Nephron progenitor cell (in vitro differentiated cells): ENCODE measurements around the gene HHLA2.
"Not testable (repeated sequence)": the region's sequence is repeated elsewhere in the genome, so short reads cannot be mapped to it uniquely, and the experiment has no call there.

Experiments used
- DNase-seq: peaks from one replicate; pipeline ENCODE4 v3.0.0; 2021
- H3K27ac Mint-ChIP-seq: 2 replicates; pipeline ENCODE4 v1.8.0; 2021; ENCODE audit warnings: mild to moderate bottlenecking, moderate library complexity, mixed read lengths
- H3K27me3 Mint-ChIP-seq: 2 replicates; pipeline ENCODE4 v1.8.0; 2021; ENCODE audit warnings: mild to moderate bottlenecking, low read depth, mixed read lengths; ENCODE audit not compliant: poor library complexity
- H3K36me3 Mint-ChIP-seq: 2 replicates; pipeline ENCODE4 v1.8.0; 2021; ENCODE audit warnings: low read depth, mixed read lengths
- H3K4me1 Mint-ChIP-seq: 2 replicates; pipeline ENCODE4 v1.8.0; 2021; ENCODE audit warnings: mixed read lengths
- H3K4me3 Mint-ChIP-seq: 2 replicates; pipeline ENCODE4 v1.8.0; 2021; ENCODE audit warnings: mild to moderate bottlenecking, moderate library complexity, mixed read lengths
- H3K9me3 Mint-ChIP-seq: 2 replicates; pipeline ENCODE4 v1.8.0; 2021; ENCODE audit warnings: mild to moderate bottlenecking, moderate library complexity, mixed read lengths
- TF ChIP-seq, protein P1 (sequence below): fragments of 200-600 bp; sonication (generic); IDR thresholded peaks from 2 replicates; pipeline ENCODE4 v1.5.0; 2021; ENCODE audit warnings: antibody characterized with exemption

Gene HHLA2

GRCh38 chr3:108296239-108296638, at the start of gene HHLA2:
Gene HHLA2 (plus strand): TSS chr3:108296548. CDS start chr3:108351814, 55,266 bp downstream.
- DNase-seq, result no peak
- no peak within 1 kb of the TSS for H3K27ac Mint-ChIP-seq
- no peaks in the 10 kb centered on the region for H3K27me3 Mint-ChIP-seq
- peaks cover 6% of the 10 kb centered on the region for H3K9me3 Mint-ChIP-seq
- no peak within 1 kb of the TSS for H3K4me3 Mint-ChIP-seq
- TF ChIP-seq, protein P1, sequence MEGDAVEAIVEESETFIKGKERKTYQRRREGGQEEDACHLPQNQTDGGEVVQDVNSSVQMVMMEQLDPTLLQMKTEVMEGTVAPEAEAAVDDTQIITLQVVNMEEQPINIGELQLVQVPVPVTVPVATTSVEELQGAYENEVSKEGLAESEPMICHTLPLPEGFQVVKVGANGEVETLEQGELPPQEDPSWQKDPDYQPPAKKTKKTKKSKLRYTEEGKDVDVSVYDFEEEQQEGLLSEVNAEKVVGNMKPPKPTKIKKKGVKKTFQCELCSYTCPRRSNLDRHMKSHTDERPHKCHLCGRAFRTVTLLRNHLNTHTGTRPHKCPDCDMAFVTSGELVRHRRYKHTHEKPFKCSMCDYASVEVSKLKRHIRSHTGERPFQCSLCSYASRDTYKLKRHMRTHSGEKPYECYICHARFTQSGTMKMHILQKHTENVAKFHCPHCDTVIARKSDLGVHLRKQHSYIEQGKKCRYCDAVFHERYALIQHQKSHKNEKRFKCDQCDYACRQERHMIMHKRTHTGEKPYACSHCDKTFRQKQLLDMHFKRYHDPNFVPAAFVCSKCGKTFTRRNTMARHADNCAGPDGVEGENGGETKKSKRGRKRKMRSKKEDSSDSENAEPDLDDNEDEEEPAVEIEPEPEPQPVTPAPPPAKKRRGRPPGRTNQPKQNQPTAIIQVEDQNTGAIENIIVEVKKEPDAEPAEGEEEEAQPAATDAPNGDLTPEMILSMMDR, result no peak
- H3K36me3 Mint-ChIP-seq, result no peaks in the 10 kb centered on the region
- peaks cover 7% of the 10 kb centered on the region for H3K4me1 Mint-ChIP-seq

- Mint-ChIP-seq H3K4me1 (no peaks in the 10 kb centered on the region), H3K27me3 (no peaks in the 10 kb centered on the region), H3K27ac (no peak overlapping the region), H3K9me3 (peaks cover 13% of the 10 kb centered on the region), H3K4me3 (no peak overlapping the region), H3K36me3 (no peaks in the 10 kb centered on the region)
- no peak for DNase-seq
- TF ChIP-seq, protein P1, result no peak
These were observed 45.7 kb upstream of the HHLA2 start for GRCh38 chr3:108250626-108251025.

DNA sequence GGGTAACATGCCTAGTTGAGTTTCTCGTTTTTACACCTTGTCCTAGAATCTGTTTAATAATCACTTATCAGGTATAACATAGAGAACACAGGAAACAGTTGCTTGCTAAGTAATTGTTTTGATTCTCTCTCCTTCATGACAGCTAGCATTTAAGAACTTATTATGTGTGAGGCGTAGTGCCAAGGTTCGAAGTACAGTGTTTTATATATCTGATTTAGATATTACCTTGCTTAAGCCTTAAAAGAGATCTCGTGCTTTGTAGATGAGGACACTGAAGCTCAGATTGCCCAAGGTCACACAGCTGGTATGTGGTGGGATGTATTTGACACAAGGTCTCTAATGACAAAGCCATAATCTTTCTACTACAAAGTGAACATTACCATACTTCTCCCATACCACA, 45.1 kb upstream of the HHLA2 start:
- Mint-ChIP-seq H3K4me1 (no peaks in the 10 kb centered on the region), H3K27ac (peak overlapping the region; percentile 20), H3K36me3 (no peaks in the 10 kb centered on the region), H3K27me3 (no peaks in the 10 kb centered on the region), H3K9me3 (peaks cover 10% of the 10 kb centered on the region), H3K4me3 (no peak overlapping the region)
- no peak for DNase-seq
- TF ChIP-seq, protein P1, result no peak

DNA sequence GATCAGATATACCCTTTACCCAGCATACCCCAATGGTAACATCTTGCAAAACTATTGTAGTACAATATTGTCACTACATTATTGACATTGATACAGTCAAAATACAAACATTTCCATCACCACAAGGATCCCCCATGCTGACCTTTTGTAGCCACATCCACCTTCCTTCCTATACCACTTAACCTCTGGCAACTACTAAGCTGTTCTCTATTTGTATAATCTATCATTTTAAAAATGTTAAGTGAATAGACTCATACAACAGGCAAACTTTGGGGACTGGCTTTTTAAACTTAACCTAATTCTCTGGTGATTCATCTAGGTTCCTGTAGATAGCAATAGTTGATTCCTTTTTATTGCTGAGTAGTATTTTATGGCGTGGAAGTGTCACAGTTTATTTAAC, 44.5 kb upstream of the HHLA2 start:
- Mint-ChIP-seq H3K27me3 (no peaks in the 10 kb centered on the region), H3K9me3 (peaks cover 12% of the 10 kb centered on the region), H3K4me1 (no peaks in the 10 kb centered on the region), H3K4me3 (no peak overlapping the region), H3K36me3 (no peaks in the 10 kb centered on the region), H3K27ac (no peak overlapping the region)
- TF ChIP-seq, protein P1, result no peak
- no peak for DNase-seq

GRCh38 chr3:108255131-108255530, 41.2 kb upstream of the HHLA2 start:
- Mint-ChIP-seq H3K27me3 (no peaks in the 10 kb centered on the region), H3K27ac (no peak overlapping the region), H3K9me3 (peaks cover 27% of the 10 kb centered on the region), H3K4me1 (no peaks in the 10 kb centered on the region), H3K36me3 (no peaks in the 10 kb centered on the region), H3K4me3 (no peak overlapping the region)
- no peak for DNase-seq
- TF ChIP-seq, protein P1, result no peak

DNA sequence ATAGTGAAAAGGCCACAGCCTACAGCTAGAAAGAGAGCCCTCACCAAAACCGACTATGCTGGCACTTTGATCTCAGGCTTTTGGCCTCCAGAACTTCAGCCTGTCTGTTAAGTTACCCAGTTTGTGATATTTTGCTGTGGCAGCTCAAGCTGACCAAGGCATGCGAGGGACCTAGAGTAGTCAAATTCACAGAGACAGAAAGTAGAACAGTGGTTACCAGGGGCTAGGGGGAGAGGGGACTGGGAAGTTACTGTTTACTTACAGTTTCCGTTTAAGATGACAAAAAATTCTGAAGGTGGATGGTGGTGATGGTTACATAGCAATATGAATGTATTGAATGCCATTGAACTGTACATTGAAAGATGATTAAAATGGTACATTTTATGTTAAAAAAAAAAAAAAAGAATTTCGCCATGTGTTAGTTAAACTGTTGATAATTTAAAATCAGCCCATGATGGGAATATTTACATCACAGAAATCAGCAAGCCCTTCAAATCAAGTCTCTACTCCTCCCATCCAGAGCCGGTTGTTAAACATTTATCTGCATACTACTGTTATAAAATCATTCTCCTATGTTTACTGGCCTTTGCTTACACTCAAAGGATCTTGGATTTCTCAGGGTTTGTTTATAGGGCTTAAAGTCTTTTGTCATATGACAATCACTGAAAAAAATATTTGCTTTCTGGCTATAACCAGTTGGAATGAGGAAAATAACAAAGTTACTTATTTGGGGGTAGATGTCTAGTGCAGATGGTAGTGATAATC, 31.6 kb upstream of the HHLA2 start:
- H3K36me3 Mint-ChIP-seq, H3K4me3 Mint-ChIP-seq, H3K27ac Mint-ChIP-seq, H3K4me1 Mint-ChIP-seq, DNase-seq, H3K27me3 Mint-ChIP-seq: not testable (repeated sequence)
- H3K9me3 Mint-ChIP-seq, result peaks cover 25% of the 10 kb centered on the region

GRCh38 chr3:108268235-108268634, 28.1 kb upstream of the HHLA2 start:
- H3K27ac Mint-ChIP-seq, H3K36me3 Mint-ChIP-seq, H3K4me3 Mint-ChIP-seq, H3K4me1 Mint-ChIP-seq, H3K27me3 Mint-ChIP-seq, DNase-seq: not testable (repeated sequence)
- H3K9me3 Mint-ChIP-seq, result peaks cover 19% of the 10 kb centered on the region
